HCT116 (cell line): ENCODE measurements around the gene SYNRG. TPM values are rescaled to one million over a fixed set of nuclear protein-coding genes. Genes with fewer than 3 reads are reported as not detected.

Experiments
- ATAC-seq: fragments of 200-7000 bp; cut with Tn5 transposase; 2 replicates; pipeline ENCODE4 v1.9.1; 2020; ENCODE audit warnings: mild to moderate bottlenecking, moderate library complexity
- BruUV-seq: library from RNA; stranded (reverse); fragments of 400-500 nt; replicated peaks from 2 replicates; lab custom pipeline; 2021; lab: Mats Ljungman, UMichigan
- CTCF ChIA-PET: fragments of 300-600 bp; sonication (Branson Sonifier 250); formaldehyde crosslinking; loops from one replicate; lab custom pipeline; 2021; ENCODE audit warnings: antibody characterized with exemption; lab: Charles Lee
- POLR2A ChIA-PET: fragments of 300-600, 350-600 bp; sonication (Branson Sonifier 250); formaldehyde crosslinking; loops from one replicate; lab custom pipeline; 2021; ENCODE audit warnings: antibody characterized with exemption; lab: Charles Lee
- RAD21 ChIA-PET, 2 experiments: fragments of 300-600 bp; sonication (Branson Sonifier 250); formaldehyde crosslinking; loops; one replicate each; lab custom pipeline; 2023; ENCODE audit warnings: low total read pairs in 2 of 2; ENCODE audit not compliant: uncharacterized antibody in 2 of 2, unreplicated experiment in 2 of 2, low non-redundant PET in 1 of 2; lab: Charles Lee
- DNase-seq: peaks from one replicate; pipeline ENCODE4 v3.0.0-alpha.2; 2010; ENCODE audit warnings: low read depth, low spot score
- H2AFZ ChIP-seq: fragments of 200-600 bp; shearing (Covaris generic), sonication (generic); 2 replicates; pipeline ENCODE4 v1.6.1; 2017; ENCODE audit warnings: low read depth, mixed run types, mixed read lengths, antibody characterized with exemption, low read length; ENCODE audit not compliant: poor library complexity, severe bottlenecking
- H3K27ac ChIP-seq: 2 replicates; pipeline ENCODE4 v1.5.1; 2012; ENCODE audit warnings: low read depth, low read length
- H3K27me3 ChIP-seq: fragments of 200-600 bp; sonication (generic); 2 replicates; pipeline ENCODE4 v1.6.1; 2016; ENCODE audit warnings: mixed run types, low read length, mixed read lengths; ENCODE audit not compliant: insufficient read depth
- H3K36me3 ChIP-seq, 2 experiments: fragments of 200-500 bp in 1 of 2; fragments of 200-600 bp in 1 of 2; sonication (Bioruptor generic) in 1 of 2; sonication (generic) in 1 of 2; 2 replicates each; pipeline versions ENCODE4 v1.5.1 to v1.6.1; 2014 to 2016; ENCODE audit warnings: low read length in 2 of 2, inconsistent platforms in 1 of 2, mixed read lengths in 1 of 2, mixed run types in 1 of 2; ENCODE audit not compliant: insufficient read depth in 2 of 2, control insufficient read depth in 1 of 2
- H3K4me1 ChIP-seq, 2 experiments: fragments of 200-600 bp in 1 of 2; sonication (generic) in 1 of 2; 2 replicates each; pipeline versions ENCODE4 v1.5.1 to v1.6.1; 2012 to 2017; ENCODE audit warnings: low read length in 2 of 2, inconsistent platforms in 1 of 2, mild to moderate bottlenecking in 1 of 2, mixed read lengths in 1 of 2, mixed run types in 1 of 2, moderate library complexity in 1 of 2; ENCODE audit not compliant: insufficient read depth in 2 of 2, control insufficient read depth in 1 of 2
- H3K4me2 ChIP-seq: fragments of 200-600 bp; sonication (generic); 2 replicates; pipeline ENCODE4 v1.6.1; 2017; ENCODE audit warnings: mixed run types, low read length, mixed read lengths
- H3K4me3 ChIP-seq, 2 experiments: fragments of 200-600 bp in 1 of 2; sonication (generic) in 1 of 2; replicated peaks in 1 of 2; 2 replicates each; pipeline ENCODE4 v1.5.1; 2011 to 2016; ENCODE audit warnings: low read length in 2 of 2, control low read depth in 1 of 2, low read depth in 1 of 2, mild to moderate bottlenecking in 1 of 2, mixed read lengths in 1 of 2, mixed run types in 1 of 2
- H3K79me2 ChIP-seq: fragments of 200-600 bp; sonication (generic); 2 replicates; pipeline ENCODE4 v1.6.1; 2017; ENCODE audit warnings: mild to moderate bottlenecking, mixed run types, low read length, moderate library complexity, mixed read lengths; ENCODE audit not compliant: insufficient read depth
- H3K9ac ChIP-seq: fragments of 200-600 bp; sonication (generic); 2 replicates; pipeline ENCODE4 v1.6.1; 2016; ENCODE audit warnings: low read length, mixed read lengths
- H3K9me2 ChIP-seq: fragments of 200-600 bp; sonication (generic), shearing (Covaris generic); 2 replicates; pipeline ENCODE4 v1.6.1; 2017; ENCODE audit warnings: mixed run types, mild to moderate bottlenecking, moderate library complexity; ENCODE audit not compliant: insufficient read depth
- H3K9me3 ChIP-seq, 2 experiments: fragments of 200-500 bp in 1 of 2; fragments of 200-600 bp in 1 of 2; sonication (Bioruptor generic) in 1 of 2; sonication (generic) in 1 of 2; 2 replicates each; pipeline ENCODE4 v1.6.1; 2014 to 2017; ENCODE audit warnings: low read length in 2 of 2, mixed read lengths in 2 of 2, inconsistent platforms in 1 of 2, low read depth in 1 of 2, mild to moderate bottlenecking in 1 of 2, mixed run types in 1 of 2, moderate library complexity in 1 of 2; ENCODE audit not compliant: control insufficient read depth in 1 of 2, insufficient read depth in 1 of 2
- H4K20me1 ChIP-seq: fragments of 200-600 bp; sonication (generic), shearing (Covaris generic); 2 replicates; pipeline ENCODE4 v1.6.1; 2017; ENCODE audit warnings: mixed run types, mild to moderate bottlenecking, moderate library complexity; ENCODE audit not compliant: insufficient read depth
- CBX3 ChIP-seq: IDR thresholded peaks from 2 replicates; pipeline ENCODE4 v1.6.1; 2012; ENCODE audit warnings: low read depth
- CEBPB ChIP-seq: IDR thresholded peaks from 2 replicates; pipeline ENCODE4 v1.6.1; 2012; ENCODE audit warnings: low read depth
- EGR1 ChIP-seq: IDR thresholded peaks from 2 replicates; pipeline ENCODE4 v1.6.1; 2012; ENCODE audit warnings: low read depth
- ELF1 ChIP-seq: IDR thresholded peaks from 2 replicates; pipeline ENCODE4 v1.6.1; 2012; ENCODE audit warnings: low read depth, borderline replicate concordance
- EZH2phosphoT487 ChIP-seq: fragments of 200-600 bp; IDR thresholded peaks from 2 replicates; pipeline ENCODE4 v1.6.1; 2018; ENCODE audit warnings: antibody characterized with exemption, borderline replicate concordance
- FOSL1 ChIP-seq: IDR thresholded peaks from 2 replicates; pipeline ENCODE4 v1.6.1; 2012; ENCODE audit warnings: low read depth
- JUND ChIP-seq: IDR thresholded peaks from 2 replicates; pipeline ENCODE4 v1.6.1; 2012
- POLR2A ChIP-seq: IDR thresholded peaks from 2 replicates; pipeline ENCODE4 v1.7.0; 2011; ENCODE audit warnings: borderline replicate concordance; ENCODE audit not compliant: insufficient read depth, insufficient read length; ENCODE audit errors: extremely low read depth
- POLR2AphosphoS5 ChIP-seq: IDR thresholded peaks from 2 replicates; pipeline ENCODE4 v1.6.1; 2011; ENCODE audit warnings: mild to moderate bottlenecking, low read depth, low read length, moderate library complexity
- RAD21 ChIP-seq: IDR thresholded peaks from 2 replicates; pipeline ENCODE4 v1.6.1; 2012; ENCODE audit warnings: low read depth, mild to moderate bottlenecking
- SIN3A ChIP-seq: IDR thresholded peaks from 2 replicates; pipeline ENCODE4 v1.6.1; 2012; ENCODE audit warnings: low read depth
- SP1 ChIP-seq: IDR thresholded peaks from 2 replicates; pipeline ENCODE4 v1.6.1; 2012; ENCODE audit warnings: low read depth
- SRF ChIP-seq: IDR thresholded peaks from 2 replicates; pipeline ENCODE4 v1.6.1; 2012; ENCODE audit warnings: low read depth
- TCF7L2 ChIP-seq: IDR thresholded peaks from 2 replicates; pipeline ENCODE4 v1.7.0; 2011; ENCODE audit warnings: borderline replicate concordance, inconsistent platforms; ENCODE audit not compliant: insufficient read depth, insufficient read length; ENCODE audit errors: extremely low read depth
- ZFX ChIP-seq: fragments of 450-650 bp; IDR thresholded peaks from 2 replicates; pipeline ENCODE4 v1.6.1; 2017
- ZNF274 ChIP-seq: fragments of 200-500 bp; sonication (Bioruptor generic); IDR thresholded peaks from 2 replicates; pipeline ENCODE4 v1.6.1; 2014; ENCODE audit warnings: mild to moderate bottlenecking, low read depth, low read length, inconsistent platforms
- intact Hi-C: fragments of 100-400 bp; cut with micrococcal nuclease; formaldehyde crosslinking; loops from 2 replicates; pipeline ENCODE4 v1.10.0; 2022
- total RNA-seq: library from RNA; stranded (reverse); gene quantifications from one replicate; pipeline ENCODE4 v1.2.1, GENCODE V29; 2021; ENCODE audit not compliant: unreplicated experiment
- TF ChIP-seq, protein P1 (sequence below): IDR thresholded peaks from 2 replicates; pipeline ENCODE4 v1.6.1; 2012
- TF ChIP-seq, protein P2 (sequence below), 3 experiments: fragments of 200-600 bp in 1 of 3; sonication (generic) in 1 of 3; IDR thresholded peaks in 2 of 3; conservative IDR thresholded peaks in 1 of 3; 2 replicates each; pipeline ENCODE4 v1.5.1; 2012 to 2017; ENCODE audit warnings: low read depth in 2 of 3, low read length in 2 of 3, antibody characterized with exemption in 1 of 3, borderline replicate concordance in 1 of 3, control low read depth in 1 of 3, mild to moderate bottlenecking in 1 of 3, mixed read lengths in 1 of 3, mixed run types in 1 of 3, moderate library complexity in 1 of 3; ENCODE audit not compliant: insufficient read depth in 1 of 3
- TF ChIP-seq, protein P3 (sequence below): IDR thresholded peaks from 2 replicates; pipeline ENCODE4 v1.6.1; 2012

Gene SYNRG
- total RNA-seq, 1 experiment from 2014 or later = 23.8 TPM

DNA sequence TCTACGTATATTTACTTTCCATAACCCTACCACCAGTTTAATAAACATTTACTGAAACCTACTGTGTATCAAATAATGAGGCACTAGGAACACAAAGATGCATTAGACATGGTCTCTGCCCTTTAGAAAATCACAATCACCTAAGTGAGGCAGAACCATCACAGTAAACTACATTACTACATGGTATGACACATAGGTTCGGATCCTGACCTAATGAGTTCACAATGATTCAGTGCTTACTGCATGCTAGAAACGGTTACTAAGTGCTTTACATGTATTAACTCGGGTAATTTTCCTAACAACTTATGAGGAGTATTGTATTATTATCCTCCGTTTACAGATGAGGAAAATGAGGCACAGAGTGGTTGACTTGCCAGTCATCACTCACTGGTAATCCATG is 5.2 kb upstream of the SYNRG start:
- POLR2A ChIA-PET = no interaction called here
- H3K27ac ChIP-seq = no peak overlapping the region

DNA sequence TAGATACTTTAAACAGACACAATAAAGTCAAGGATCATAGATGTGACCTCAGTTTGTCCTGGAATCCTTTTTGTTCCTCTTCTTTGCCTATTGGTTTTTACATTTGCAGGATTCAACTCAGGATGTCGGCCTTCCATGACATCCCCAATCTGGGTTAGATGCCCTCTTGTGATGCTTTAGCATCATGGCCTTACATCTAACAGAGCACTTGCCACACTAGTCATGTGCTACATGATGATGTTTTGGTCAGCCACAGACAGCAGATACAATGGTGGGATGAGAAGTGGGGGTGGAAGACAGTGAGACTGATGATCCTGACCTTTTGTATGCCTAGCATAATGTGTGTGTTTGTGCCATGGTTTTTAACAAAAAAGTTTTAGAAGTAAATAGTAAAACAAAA is 1.8 kb upstream of the SYNRG start:
- ChIA-PET CTCF (interaction anchor here (3.4 kb wide), 1 partner anchor 237 kb away, joined by 10 read pairs; no protein-coding TSS in a partner anchor), POLR2A (no interaction called here), RAD21 (no interaction called here)
- Histone ChIP-seq H3K9me2 (no peaks in the 10 kb centered on the region), H3K27me3 (no peaks in the 10 kb centered on the region), H3K9me3 (no peaks in the 10 kb centered on the region), H3K4me2 (no peak overlapping the region), H3K79me2 (peaks cover 23% of the 10 kb centered on the region), H2AFZ (no peak overlapping the region), H3K4me1 (peaks cover 15 to 26% of the 10 kb centered on the region in 2 experiments), H3K4me3 (no peak overlapping the region), H4K20me1 (no peaks in the 10 kb centered on the region), H3K36me3 (peaks cover 6 to 14% of the 10 kb centered on the region in 2 experiments; a peak in 2 of 4 replicates), H3K27ac (no peak overlapping the region; the same call in 1 of the 2 replicates), H3K9ac (0 out of 2 replicates have a peak overlapping the region, but pooled peaks have one; percentile 9)
- intact Hi-C loops = no loop called here
- TF ChIP-seq EGR1 = no peak
- no peak for TF ChIP-seq TCF7L2
- TF ChIP-seq FOSL1 = no peak
- TF ChIP-seq CBX3 = no peak
- no peak for TF ChIP-seq SIN3A
- TF ChIP-seq SRF = no peak
- no peak for TF ChIP-seq ZNF274
- TF ChIP-seq POLR2A = no peak
- TF ChIP-seq EZH2phosphoT487 = no peak
- no peak for TF ChIP-seq RAD21
- TF ChIP-seq, protein P1, sequence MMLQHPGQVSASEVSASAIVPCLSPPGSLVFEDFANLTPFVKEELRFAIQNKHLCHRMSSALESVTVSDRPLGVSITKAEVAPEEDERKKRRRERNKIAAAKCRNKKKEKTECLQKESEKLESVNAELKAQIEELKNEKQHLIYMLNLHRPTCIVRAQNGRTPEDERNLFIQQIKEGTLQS = no peak
- TF ChIP-seq CEBPB = no peak
- TF ChIP-seq, protein P2, sequence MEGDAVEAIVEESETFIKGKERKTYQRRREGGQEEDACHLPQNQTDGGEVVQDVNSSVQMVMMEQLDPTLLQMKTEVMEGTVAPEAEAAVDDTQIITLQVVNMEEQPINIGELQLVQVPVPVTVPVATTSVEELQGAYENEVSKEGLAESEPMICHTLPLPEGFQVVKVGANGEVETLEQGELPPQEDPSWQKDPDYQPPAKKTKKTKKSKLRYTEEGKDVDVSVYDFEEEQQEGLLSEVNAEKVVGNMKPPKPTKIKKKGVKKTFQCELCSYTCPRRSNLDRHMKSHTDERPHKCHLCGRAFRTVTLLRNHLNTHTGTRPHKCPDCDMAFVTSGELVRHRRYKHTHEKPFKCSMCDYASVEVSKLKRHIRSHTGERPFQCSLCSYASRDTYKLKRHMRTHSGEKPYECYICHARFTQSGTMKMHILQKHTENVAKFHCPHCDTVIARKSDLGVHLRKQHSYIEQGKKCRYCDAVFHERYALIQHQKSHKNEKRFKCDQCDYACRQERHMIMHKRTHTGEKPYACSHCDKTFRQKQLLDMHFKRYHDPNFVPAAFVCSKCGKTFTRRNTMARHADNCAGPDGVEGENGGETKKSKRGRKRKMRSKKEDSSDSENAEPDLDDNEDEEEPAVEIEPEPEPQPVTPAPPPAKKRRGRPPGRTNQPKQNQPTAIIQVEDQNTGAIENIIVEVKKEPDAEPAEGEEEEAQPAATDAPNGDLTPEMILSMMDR (IDR thresholded peaks at IDR 0.05 in 2 of 3, conservative IDR thresholded peaks at IDR 0.05 in 1 of 3; ENCODE audit: borderline replicate concordance in 1 of 3, insufficient read depth in 1 of 3, low read depth in 2 of 3, low read length in 2 of 3) = no peak
- TF ChIP-seq ELF1 = no peak
- no peak for TF ChIP-seq JUND
- TF ChIP-seq SP1 = no peak
- ATAC-seq (no peak), DNase-seq (no peak)
- BruUV-seq = no TSS peak

More for the DNA sequence above, 5.2 kb upstream of the SYNRG start:
- Histone ChIP-seq H3K79me2 (no peaks in the 10 kb centered on the region), H3K36me3 (peaks cover 14 to 27% of the 10 kb centered on the region in 2 experiments; a peak in 3 of 4 replicates), H2AFZ (no peak overlapping the region), H3K9me2 (no peaks in the 10 kb centered on the region), H3K27me3 (no peaks in the 10 kb centered on the region), H3K9me3 (no peaks in the 10 kb centered on the region), H3K4me2 (no peak overlapping the region), H3K4me1 (peaks cover 4 to 12% of the 10 kb centered on the region in 2 experiments), H3K4me3 (no peak overlapping the region), H3K9ac (no peak overlapping the region), H4K20me1 (no peaks in the 10 kb centered on the region)
- ChIA-PET RAD21 (no interaction called here), CTCF (no interaction called here)
- DNase-seq (no peak), ATAC-seq (no peak)
- BruUV-seq = no TSS peak
- no peak for TF ChIP-seq ELF1
- TF ChIP-seq EGR1 = no peak
- TF ChIP-seq ZFX = no peak
- no peak for TF ChIP-seq ZNF274
- TF ChIP-seq SRF = no peak
- TF ChIP-seq CEBPB = no peak
- TF ChIP-seq, protein P3, sequence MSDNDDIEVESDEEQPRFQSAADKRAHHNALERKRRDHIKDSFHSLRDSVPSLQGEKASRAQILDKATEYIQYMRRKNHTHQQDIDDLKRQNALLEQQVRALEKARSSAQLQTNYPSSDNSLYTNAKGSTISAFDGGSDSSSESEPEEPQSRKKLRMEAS = no peak
- no peak for TF ChIP-seq RAD21
- TF ChIP-seq SP1 = no peak
- TF ChIP-seq POLR2A = no peak
- no peak for TF ChIP-seq POLR2AphosphoS5
- intact Hi-C loops = no loop called here
